A673 (cell line): ENCODE results near the gene KLK11.

Experiments
- EZH2 ChIP-seq: fragments of 200-600 bp; sonication (generic); IDR thresholded peaks from 2 replicates; pipeline ENCODE4 v1.6.1; 2017; ENCODE audit warnings: borderline replicate concordance, low read depth, mild to moderate bottlenecking, mixed read lengths, antibody characterized with exemption, low read length; ENCODE audit not compliant: poor library complexity, severe bottlenecking
- TF ChIP-seq, protein P1 (sequence below): fragments of 300-800, 200-600 bp; sonication (generic); conservative IDR thresholded peaks from 2 replicates; pipeline ENCODE4 v1.5.1; 2017; ENCODE audit warnings: low read depth, mild to moderate bottlenecking, antibody characterized with exemption, low read length, moderate library complexity, mixed read lengths

DNA sequence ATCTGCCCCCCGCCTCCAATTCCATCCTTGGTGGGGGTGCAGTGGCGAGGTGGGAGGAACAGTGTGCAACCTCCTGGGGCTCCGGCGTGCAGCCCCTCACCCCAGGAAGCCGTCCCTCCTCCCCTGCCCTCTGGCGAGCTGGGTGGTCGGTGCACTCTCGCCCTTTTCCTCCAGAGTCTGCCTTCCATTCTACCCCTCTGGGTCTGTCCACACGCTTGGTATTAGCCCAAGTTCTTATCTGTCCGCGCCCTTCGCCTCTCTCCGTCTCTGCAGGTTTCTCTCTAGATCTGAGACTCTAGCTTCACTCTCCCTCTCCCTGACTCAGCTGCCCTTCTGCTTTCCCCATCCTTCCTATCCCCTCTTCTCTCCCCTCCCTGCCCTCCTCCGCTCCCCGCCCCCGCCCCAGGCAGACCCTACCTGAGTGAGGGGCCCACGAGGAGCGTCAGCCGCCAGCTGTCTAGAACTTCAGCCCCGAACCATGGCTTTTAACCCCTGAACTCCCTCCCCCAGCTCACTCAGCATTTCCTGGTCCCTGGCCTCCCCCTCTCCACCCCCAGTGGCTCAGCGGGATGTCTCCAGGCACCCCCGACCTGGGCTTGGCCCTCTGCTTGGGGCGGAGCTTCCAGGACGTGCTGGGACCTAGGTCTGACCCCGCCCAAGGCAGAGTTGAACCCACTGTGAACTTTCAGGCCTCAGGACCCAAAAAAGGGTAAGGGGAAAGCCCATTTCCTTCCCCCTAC, 39.0 kb upstream of the KLK11 start:
- TF ChIP-seq, protein P1, sequence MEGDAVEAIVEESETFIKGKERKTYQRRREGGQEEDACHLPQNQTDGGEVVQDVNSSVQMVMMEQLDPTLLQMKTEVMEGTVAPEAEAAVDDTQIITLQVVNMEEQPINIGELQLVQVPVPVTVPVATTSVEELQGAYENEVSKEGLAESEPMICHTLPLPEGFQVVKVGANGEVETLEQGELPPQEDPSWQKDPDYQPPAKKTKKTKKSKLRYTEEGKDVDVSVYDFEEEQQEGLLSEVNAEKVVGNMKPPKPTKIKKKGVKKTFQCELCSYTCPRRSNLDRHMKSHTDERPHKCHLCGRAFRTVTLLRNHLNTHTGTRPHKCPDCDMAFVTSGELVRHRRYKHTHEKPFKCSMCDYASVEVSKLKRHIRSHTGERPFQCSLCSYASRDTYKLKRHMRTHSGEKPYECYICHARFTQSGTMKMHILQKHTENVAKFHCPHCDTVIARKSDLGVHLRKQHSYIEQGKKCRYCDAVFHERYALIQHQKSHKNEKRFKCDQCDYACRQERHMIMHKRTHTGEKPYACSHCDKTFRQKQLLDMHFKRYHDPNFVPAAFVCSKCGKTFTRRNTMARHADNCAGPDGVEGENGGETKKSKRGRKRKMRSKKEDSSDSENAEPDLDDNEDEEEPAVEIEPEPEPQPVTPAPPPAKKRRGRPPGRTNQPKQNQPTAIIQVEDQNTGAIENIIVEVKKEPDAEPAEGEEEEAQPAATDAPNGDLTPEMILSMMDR, result no peak
- TF ChIP-seq EZH2, result no peak
